Testis (tissue), 2 donors: Measurements from ENCODE around the gene CDH7.

Experiments
- POLR2A ChIP-seq: fragments of 450-650 bp; IDR thresholded peaks from one replicate; pipeline ENCODE4 v1.6.1; 2017; ENCODE audit warnings: antibody characterized with exemption, mild to moderate bottlenecking, moderate library complexity
- TF ChIP-seq, protein P1 (sequence below), 3 experiments: fragments of 450-650 bp in 2 of 3; fragments of 200-600 bp in 1 of 3; sonication (generic) in 1 of 3; IDR thresholded peaks; one replicate each; pipeline ENCODE4 v1.5.1; 2016 to 2019; ENCODE audit warnings: antibody characterized with exemption in 3 of 3, mild to moderate bottlenecking in 2 of 3, moderate library complexity in 1 of 3

DNA sequence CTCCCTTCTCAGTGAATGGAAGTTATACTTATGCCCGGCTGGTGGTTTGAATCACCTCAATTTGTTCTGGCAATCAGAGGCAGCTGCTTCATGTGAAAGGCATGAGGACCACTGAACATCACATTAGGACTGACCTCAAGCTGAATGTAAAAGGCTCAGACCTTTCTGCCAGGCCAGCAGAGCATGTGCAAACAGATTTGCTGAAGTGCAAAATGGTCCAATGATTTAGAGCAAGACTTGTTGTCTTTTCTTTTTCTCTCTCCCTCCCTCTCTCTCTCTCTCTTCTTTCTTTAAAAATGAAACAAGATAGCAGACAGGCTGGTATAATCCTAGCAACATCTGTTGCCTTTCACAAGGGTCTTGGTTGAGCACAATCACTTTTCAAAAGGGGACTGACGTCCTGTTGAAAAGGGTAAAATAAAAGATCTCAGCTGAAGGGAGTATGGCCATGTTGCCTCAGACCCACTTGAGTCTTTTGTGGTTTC lies 13.3 kb upstream of the CDH7 start:
- TF ChIP-seq, protein P1, sequence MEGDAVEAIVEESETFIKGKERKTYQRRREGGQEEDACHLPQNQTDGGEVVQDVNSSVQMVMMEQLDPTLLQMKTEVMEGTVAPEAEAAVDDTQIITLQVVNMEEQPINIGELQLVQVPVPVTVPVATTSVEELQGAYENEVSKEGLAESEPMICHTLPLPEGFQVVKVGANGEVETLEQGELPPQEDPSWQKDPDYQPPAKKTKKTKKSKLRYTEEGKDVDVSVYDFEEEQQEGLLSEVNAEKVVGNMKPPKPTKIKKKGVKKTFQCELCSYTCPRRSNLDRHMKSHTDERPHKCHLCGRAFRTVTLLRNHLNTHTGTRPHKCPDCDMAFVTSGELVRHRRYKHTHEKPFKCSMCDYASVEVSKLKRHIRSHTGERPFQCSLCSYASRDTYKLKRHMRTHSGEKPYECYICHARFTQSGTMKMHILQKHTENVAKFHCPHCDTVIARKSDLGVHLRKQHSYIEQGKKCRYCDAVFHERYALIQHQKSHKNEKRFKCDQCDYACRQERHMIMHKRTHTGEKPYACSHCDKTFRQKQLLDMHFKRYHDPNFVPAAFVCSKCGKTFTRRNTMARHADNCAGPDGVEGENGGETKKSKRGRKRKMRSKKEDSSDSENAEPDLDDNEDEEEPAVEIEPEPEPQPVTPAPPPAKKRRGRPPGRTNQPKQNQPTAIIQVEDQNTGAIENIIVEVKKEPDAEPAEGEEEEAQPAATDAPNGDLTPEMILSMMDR (IDR thresholded peaks at IDR 0.05): no peak
- TF ChIP-seq POLR2A: no peak
